HUES6 (cell line): ENCODE measurements around the gene IL1RAPL2.
"Not testable (repeated sequence)": the region's sequence is repeated elsewhere in the genome, so short reads cannot be mapped to it uniquely, and the experiment has no call there.

Experiments used
- H3K27ac ChIP-seq: 2 replicates; pipeline ENCODE4 v1.7.0; 2013; ENCODE audit warnings: low read depth, mild to moderate bottlenecking, low read length, inconsistent platforms
- H3K27me3 ChIP-seq: 2 replicates; pipeline ENCODE4 v1.6.1; 2013; ENCODE audit warnings: low read length; ENCODE audit not compliant: control insufficient read depth, insufficient read depth
- H3K36me3 ChIP-seq: 2 replicates; pipeline ENCODE4 v1.6.1; 2013; ENCODE audit warnings: low read length; ENCODE audit not compliant: control insufficient read depth, insufficient read depth
- H3K4me1 ChIP-seq: 2 replicates; pipeline ENCODE4 v1.6.1; 2013; ENCODE audit warnings: low read length; ENCODE audit not compliant: control insufficient read depth, insufficient read depth
- H3K4me3 ChIP-seq: 2 replicates; pipeline ENCODE4 v1.5.1; 2013; ENCODE audit warnings: low read depth, low read length
- H3K9ac ChIP-seq: one replicate; pipeline ENCODE4 v1.6.1; 2013; ENCODE audit warnings: mild to moderate bottlenecking, low read length
- H3K9me3 ChIP-seq: 2 replicates; pipeline ENCODE4 v1.6.1; 2013; ENCODE audit warnings: low read depth, low read length; ENCODE audit not compliant: control insufficient read depth, insufficient read depth

The IL1RAPL2 gene

DNA sequence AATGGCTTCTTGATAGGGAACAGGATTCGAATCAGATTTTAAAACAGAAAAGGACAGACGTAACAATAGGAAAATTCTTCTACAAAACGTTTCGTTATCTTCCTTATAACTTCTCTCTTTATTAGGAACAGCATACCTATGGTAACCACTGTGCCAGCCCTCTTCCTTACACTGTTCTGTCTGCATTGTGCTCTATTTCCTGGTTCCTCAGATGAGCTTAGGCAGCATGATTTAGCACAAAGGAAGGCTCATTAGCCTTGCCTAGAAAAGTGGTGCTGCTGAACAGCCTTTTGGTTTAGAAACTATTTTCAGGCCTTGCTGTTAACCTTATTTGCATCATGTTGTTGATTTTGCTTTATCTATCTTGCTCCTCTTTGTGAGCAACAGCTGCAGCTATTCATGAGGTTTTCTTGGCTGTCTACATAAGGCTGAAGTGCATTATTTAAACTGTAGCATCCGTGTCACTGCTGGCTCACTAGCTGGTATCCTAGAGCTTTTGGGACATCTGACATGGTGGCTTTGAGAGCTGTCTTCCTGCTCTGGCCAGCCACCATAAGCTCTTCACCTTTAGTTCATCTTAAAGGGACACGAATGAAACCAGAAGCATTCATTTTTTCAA is 1186.4 kb downstream of the IL1RAPL2 start:
- Histone ChIP-seq H3K9ac (no peak overlapping the region), H3K4me3 (no peak overlapping the region), H3K4me1 (peaks cover 8% of the 10 kb centered on the region; the same call in 1 of the 2 replicates), H3K27ac (no peak overlapping the region), H3K36me3 (no peaks in the 10 kb centered on the region), H3K27me3 (no peaks in the 10 kb centered on the region; the same call in 1 of the 2 replicates), H3K9me3 (no peaks in the 10 kb centered on the region)

- Histone ChIP-seq H3K4me1 (peaks cover 8% of the 10 kb centered on the region; the same call in 1 of the 2 replicates), H3K27me3 (no peaks in the 10 kb centered on the region; the same call in 1 of the 2 replicates), H3K27ac (no peak overlapping the region), H3K9me3 (no peaks in the 10 kb centered on the region), H3K36me3 (no peaks in the 10 kb centered on the region), H3K9ac (no peak overlapping the region), H3K4me3 (no peak overlapping the region)
These were observed 1187.4 kb downstream of the IL1RAPL2 start for GRCh38 chrX:105753411-105753810.

DNA sequence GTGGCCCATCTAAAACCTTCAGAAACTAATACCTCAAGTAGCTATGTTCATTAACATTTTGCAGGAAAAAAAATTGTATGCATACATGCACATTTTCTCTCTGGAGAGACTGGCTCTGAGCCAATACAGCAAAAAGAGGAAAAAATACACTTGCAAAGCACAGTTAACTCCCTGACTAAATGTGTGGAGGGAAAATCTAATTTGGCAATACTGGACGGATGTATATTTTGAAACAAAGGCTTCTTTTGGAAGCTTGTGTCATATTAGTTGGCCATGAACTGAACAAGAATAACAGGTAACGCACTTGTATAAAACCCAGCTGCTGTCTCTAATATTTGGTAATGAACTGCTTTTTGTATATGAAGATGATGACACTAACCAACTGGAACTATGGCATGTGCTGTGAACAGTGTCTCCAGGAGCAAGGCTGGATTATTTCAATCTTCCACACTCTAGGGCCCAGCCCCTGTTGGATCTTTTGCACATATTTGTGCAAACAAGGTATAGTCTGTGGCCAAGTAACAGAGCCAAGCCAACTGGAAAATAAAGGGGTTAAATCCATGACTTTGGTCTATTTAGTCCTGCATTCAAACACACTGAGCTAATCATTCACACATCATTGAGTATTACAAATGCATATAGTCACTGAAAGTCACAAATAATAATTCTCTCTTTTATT is 1188.4 kb downstream of the IL1RAPL2 start:
- H3K27ac ChIP-seq = no peak overlapping the region
- H3K4me3 ChIP-seq = no peak overlapping the region
- H3K9ac ChIP-seq = no peak overlapping the region
- H3K27me3 ChIP-seq = no peaks in the 10 kb centered on the region; the same call in 1 of the 2 replicates
- H3K36me3 ChIP-seq = no peaks in the 10 kb centered on the region
- H3K4me1 ChIP-seq = peaks cover 8% of the 10 kb centered on the region; the same call in 1 of the 2 replicates
- no peaks in the 10 kb centered on the region for H3K9me3 ChIP-seq

DNA sequence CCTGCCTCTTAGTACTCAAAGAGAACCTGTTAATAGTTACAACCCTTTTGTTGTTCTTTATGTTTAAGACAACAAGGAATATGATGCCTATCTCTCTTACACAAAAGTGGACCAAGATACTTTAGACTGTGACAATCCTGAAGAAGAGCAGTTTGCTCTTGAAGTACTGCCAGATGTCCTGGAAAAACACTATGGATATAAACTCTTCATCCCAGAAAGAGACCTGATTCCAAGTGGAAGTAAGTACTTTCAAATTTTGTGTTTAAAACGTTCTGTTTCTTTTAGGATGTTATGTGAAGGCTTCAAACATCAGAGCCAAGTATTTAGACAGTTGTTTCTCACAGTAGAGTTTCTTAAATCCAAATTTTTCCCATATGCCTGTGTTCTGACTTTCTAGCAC is 1189.1 kb downstream of the IL1RAPL2 start:
- Histone ChIP-seq H3K4me1 (peaks cover 8% of the 10 kb centered on the region; the same call in 1 of the 2 replicates), H3K4me3 (no peak overlapping the region), H3K27ac (no peak overlapping the region), H3K9ac (no peak overlapping the region), H3K27me3 (peaks cover 4% of the 10 kb centered on the region; the same call in 1 of the 2 replicates), H3K36me3 (no peaks in the 10 kb centered on the region; the same call in 1 of the 2 replicates), H3K9me3 (no peaks in the 10 kb centered on the region)

DNA sequence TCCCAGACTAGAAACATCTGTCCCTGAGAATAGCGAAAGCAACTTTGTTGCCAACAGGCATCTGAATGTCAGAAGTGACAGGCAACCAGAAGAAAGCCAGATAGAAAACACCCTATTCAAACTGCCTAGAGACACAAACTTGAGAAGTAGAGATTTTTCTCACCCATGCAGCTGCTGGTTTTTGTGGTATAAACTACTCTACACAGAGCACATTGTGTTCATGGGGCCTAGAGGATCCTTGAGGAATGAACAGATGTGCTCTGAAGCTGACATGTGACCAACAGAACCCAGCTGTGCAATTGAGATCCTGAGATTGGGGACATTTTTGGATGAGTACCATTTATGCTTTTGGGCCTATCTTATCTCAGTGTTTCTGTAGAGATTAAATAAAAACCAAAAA is 1192.8 kb downstream of the IL1RAPL2 start:
- Histone ChIP-seq H3K4me1 (no peaks in the 10 kb centered on the region), H3K9me3 (no peaks in the 10 kb centered on the region), H3K27me3 (peaks cover 4% of the 10 kb centered on the region; the same call in 1 of the 2 replicates), H3K9ac (no peak overlapping the region), H3K27ac (no peak overlapping the region), H3K4me3 (no peak overlapping the region), H3K36me3 (no peaks in the 10 kb centered on the region; the same call in 1 of the 2 replicates)

GRCh38 chrX:105759598-105759997 is 1193.6 kb downstream of the IL1RAPL2 start:
- Histone ChIP-seq H3K4me1 (no peaks in the 10 kb centered on the region), H3K36me3 (no peaks in the 10 kb centered on the region; the same call in 1 of the 2 replicates), H3K9ac (no peak overlapping the region), H3K4me3 (no peak overlapping the region), H3K27ac (no peak overlapping the region), H3K9me3 (no peaks in the 10 kb centered on the region), H3K27me3 (peaks cover 4% of the 10 kb centered on the region; the same call in 1 of the 2 replicates)

- no peaks in the 10 kb centered on the region for H3K9me3 ChIP-seq
- H3K36me3 ChIP-seq = no peaks in the 10 kb centered on the region
- no peak overlapping the region for H3K9ac ChIP-seq
- H3K27ac ChIP-seq = no peak overlapping the region
- H3K4me1 ChIP-seq = peaks cover 6% of the 10 kb centered on the region; the same call in 1 of the 2 replicates
- no peaks in the 10 kb centered on the region; the same call in 1 of the 2 replicates for H3K27me3 ChIP-seq
- no peak overlapping the region for H3K4me3 ChIP-seq
These were observed 1199.7 kb downstream of the IL1RAPL2 start for GRCh38 chrX:105765691-105766090.

DNA sequence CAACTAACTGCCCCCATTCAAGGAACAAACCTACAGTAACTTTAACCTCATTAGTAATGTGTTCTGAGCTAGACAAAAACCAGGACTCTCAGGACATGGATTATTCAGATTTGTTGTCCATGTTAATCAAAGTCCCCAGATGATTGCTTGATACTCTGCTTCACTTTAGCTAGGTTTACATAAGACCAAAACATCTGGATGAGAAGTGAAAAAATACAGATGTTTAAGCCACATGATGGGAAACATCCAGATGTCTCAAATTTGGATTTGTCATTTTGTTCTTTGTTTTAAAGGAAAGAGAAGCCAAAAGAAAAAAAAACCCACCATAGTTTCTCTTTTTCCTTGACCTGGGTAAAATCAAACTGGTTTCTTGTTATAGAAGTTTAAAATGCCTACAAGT is 1207.8 kb downstream of the IL1RAPL2 start:
- H3K9me3 ChIP-seq = no peaks in the 10 kb centered on the region
- no peaks in the 10 kb centered on the region for H3K36me3 ChIP-seq
- no peaks in the 10 kb centered on the region for H3K4me1 ChIP-seq
- H3K27me3 ChIP-seq = peaks cover 6% of the 10 kb centered on the region; the same call in 1 of the 2 replicates
- H3K9ac ChIP-seq = no peak overlapping the region
- H3K27ac ChIP-seq = no peak overlapping the region
- H3K4me3 ChIP-seq = no peak overlapping the region

GRCh38 chrX:105775679-105776078 is 1209.7 kb downstream of the IL1RAPL2 start:
- Histone ChIP-seq H3K36me3 (no peaks in the 10 kb centered on the region), H3K9ac (no peak overlapping the region), H3K27me3 (peaks cover 6% of the 10 kb centered on the region; the same call in 1 of the 2 replicates), H3K4me1 (no peaks in the 10 kb centered on the region), H3K9me3 (no peaks in the 10 kb centered on the region), H3K27ac (no peak overlapping the region), H3K4me3 (no peak overlapping the region)

DNA sequence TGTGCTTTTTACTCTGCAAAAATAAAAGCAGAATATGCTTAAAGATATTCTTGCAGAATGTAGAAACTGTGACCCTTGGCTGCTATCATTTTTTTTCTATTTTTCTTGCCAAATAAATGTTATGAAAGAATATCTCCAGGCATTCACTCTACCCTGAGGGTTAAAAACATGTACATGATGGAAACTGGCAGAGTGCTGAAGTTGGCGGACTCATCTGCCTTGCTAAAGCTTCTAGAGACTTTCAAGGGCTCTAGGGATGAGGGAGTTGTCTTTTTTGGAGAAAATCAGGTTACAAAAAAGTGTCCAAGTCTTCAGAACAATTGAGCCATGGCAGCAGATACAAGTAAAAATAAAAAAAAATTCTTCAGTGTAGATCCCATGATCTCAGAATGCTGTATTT is 1215.8 kb downstream of the IL1RAPL2 start:
- Histone ChIP-seq H3K27me3 (no peaks in the 10 kb centered on the region; the same call in 1 of the 2 replicates), H3K27ac (no peak overlapping the region), H3K9me3 (no peaks in the 10 kb centered on the region), H3K4me3 (no peak overlapping the region), H3K36me3 (no peaks in the 10 kb centered on the region), H3K4me1 (no peaks in the 10 kb centered on the region), H3K9ac (no peak overlapping the region)

DNA sequence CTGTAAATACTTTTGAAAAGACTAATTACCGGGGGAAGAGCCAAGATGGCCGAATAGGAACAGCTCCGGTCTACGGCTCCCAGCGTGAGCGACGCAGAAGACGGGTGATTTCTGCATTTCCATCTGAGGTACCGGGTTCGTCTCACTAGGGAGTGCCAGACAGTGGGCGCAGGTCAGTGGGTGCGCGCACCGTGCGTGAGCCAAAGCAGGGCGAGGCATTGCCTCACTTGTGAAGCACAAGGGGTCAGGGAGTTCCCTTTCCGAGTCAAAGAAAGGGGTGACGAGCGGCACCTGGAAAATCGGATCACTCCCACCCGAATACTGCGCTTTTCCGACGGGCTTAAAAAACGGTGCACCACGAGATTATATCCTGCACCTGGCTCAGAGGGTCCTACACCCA is 1230.9 kb downstream of the IL1RAPL2 start:
- Histone ChIP-seq H3K27ac (peak overlapping the region; percentile 74), H3K9ac (peak overlapping the region; percentile 79), H3K4me3 (peak overlapping the region; percentile 77)
- H3K36me3 ChIP-seq, H3K9me3 ChIP-seq, H3K4me1 ChIP-seq, H3K27me3 ChIP-seq: not testable (repeated sequence)
